RWPE1 (cell line): ENCODE data around the gene EGF.
"Not testable (repeated sequence)": the region's sequence is repeated elsewhere in the genome, so short reads cannot be mapped to it uniquely, and the experiment has no call there.

Experiments
- CTCF ChIA-PET: fragments of 350-600 bp; sonication (Branson Sonifier 250); formaldehyde crosslinking; extraction: SDS; loops from one replicate; lab custom pipeline; 2021; lab: Yijun Ruan, JAX
- POLR2A ChIA-PET: fragments of 400-600 bp; formaldehyde crosslinking; extraction: SDS; loops from one replicate; lab custom pipeline; 2020; ENCODE audit warnings: antibody characterized with exemption; ENCODE audit not compliant: low non-redundant PET; lab: Yijun Ruan, JAX
- DNase-seq: peaks from one replicate; pipeline ENCODE4 v3.0.0; 2012; ENCODE audit warnings: low spot score
- H3K27ac ChIP-seq: fragments of 450-650 bp; 2 replicates; pipeline ENCODE4 v1.5.1; 2017
- TF ChIP-seq, protein P1 (sequence below): fragments of 450-650 bp; conservative IDR thresholded peaks from 2 replicates; pipeline ENCODE4 v1.5.1; 2017; ENCODE audit warnings: low read depth, mild to moderate bottlenecking

The EGF gene

DNA sequence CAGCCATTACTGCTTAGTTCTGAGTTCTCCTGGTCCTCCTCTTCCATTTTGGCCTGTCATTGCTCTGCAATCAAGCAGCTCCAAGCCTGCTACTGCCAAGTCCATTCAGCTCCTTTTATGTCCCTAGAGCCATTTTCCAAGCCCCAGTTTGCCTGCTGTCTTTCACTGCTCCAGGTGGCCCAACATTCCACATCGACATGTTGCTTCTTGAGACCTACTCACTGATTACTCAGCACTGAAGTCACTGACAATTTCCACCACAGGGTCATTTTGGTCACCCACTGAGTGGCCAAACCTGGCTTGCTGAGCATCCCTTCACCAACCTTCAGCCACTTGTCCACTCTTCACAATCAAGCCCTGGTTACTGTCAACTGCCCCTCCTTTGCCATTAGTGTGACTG is 37.6 kb upstream of the EGF start:
- CTCF ChIA-PET = no interaction called here

DNA sequence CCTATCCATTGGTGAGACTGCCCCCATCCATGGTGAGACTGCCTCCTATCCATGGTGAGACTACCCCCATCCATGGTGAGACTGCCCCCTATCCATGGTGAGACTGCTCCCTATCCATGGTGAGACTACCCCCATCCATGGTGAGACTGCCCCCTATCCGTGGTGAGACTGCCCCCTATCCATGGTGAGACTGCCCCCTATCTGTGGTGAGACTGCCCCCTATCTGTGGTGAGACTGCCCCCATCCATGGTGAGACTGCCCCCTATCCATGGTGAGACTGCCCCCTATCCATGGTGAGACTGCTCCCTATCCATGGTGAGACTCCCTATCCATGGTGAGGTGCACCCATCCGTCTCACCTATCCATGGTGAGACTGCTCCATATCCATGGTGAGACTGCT is 37.1 kb upstream of the EGF start:
- CTCF ChIA-PET, H3K27ac ChIP-seq, DNase-seq, POLR2A ChIA-PET: not testable (repeated sequence)

More for the DNA sequence above, 37.6 kb upstream of the EGF start:
- no peak overlapping the region for H3K27ac ChIP-seq
- no peak for DNase-seq
- TF ChIP-seq, protein P1, sequence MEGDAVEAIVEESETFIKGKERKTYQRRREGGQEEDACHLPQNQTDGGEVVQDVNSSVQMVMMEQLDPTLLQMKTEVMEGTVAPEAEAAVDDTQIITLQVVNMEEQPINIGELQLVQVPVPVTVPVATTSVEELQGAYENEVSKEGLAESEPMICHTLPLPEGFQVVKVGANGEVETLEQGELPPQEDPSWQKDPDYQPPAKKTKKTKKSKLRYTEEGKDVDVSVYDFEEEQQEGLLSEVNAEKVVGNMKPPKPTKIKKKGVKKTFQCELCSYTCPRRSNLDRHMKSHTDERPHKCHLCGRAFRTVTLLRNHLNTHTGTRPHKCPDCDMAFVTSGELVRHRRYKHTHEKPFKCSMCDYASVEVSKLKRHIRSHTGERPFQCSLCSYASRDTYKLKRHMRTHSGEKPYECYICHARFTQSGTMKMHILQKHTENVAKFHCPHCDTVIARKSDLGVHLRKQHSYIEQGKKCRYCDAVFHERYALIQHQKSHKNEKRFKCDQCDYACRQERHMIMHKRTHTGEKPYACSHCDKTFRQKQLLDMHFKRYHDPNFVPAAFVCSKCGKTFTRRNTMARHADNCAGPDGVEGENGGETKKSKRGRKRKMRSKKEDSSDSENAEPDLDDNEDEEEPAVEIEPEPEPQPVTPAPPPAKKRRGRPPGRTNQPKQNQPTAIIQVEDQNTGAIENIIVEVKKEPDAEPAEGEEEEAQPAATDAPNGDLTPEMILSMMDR = no peak
- POLR2A ChIA-PET = no interaction called here

DNA sequence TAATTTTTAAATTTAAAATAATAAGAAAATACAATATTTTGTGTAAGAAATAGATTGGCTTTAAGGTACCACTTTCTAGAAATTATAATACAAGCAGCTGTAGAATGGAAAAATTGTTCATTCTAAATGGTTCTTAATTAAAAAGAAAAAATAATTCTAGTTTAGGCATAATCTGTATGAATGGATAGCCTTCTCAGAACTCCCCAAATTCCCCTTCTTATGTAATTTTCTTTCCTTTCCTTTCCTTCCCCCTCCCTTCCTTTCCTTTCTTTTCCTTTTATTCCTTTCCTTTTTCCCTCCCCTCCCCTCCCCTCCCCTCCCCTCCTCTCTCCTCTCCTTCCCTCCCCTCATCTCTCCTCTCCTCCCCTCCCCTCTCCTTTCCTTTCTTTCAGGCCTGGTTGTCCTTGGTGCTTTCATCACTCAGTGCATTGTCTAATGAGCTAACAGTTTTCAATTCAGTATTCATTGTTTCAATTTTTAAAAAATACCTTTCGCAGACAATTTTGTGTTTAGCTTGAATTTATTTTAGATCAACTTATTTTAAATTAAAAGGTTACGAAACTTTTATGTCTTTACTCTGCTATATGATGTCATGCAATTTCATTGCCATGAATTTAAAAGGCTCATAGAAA is 35.9 kb upstream of the EGF start:
- TF ChIP-seq, protein P1 = no peak
- H3K27ac ChIP-seq = no peak overlapping the region
- POLR2A ChIA-PET = no interaction called here
- no peak for DNase-seq
- CTCF ChIA-PET = interaction anchor here (0.5 kb wide), 1 partner anchor 88 kb away, joined by 3 read pairs; no protein-coding TSS in a partner anchor

DNA sequence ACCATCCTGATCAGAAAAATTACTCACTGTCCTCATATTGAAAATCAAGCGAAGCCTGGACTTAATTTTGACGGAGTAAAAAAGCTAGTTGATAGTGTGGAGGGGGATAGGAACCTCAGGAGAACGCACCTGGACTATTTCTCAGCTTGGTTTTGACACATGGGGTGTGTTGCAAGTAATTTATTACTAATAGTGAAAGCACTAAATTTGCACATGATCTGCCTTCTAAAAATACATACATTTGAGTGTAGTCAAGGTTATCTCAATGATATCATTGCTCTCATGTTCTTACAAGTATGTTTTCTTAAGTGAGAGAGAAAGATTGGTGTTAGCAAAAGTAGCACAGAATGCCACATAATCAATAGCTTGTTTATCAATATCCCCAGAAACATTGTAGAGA is 35.3 kb upstream of the EGF start:
- CTCF ChIA-PET = no interaction called here

DNA sequence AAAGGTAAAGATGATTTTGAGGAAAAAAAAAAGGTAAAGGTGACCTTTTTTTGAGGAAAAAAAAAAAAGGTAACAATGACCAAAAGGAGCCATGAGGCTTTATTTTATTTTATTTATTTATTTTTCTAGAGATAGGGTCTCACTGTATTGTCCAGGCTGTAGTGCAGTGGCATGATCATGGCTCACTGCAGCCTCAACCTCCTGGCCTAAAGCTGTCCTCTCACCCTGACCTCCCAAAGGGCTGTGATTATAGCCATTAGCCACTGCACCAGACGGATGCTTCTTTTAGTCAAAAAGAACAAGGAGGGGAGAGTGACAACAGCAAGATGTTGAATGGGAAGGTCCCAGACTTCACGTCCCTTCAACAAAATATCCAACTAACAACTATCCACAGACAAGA is 34.3 kb upstream of the EGF start:
- no peak overlapping the region for H3K27ac ChIP-seq
- POLR2A ChIA-PET = no interaction called here
- CTCF ChIA-PET = no interaction called here
- no peak for DNase-seq
- TF ChIP-seq, protein P1 = no peak

More for the DNA sequence above, 35.3 kb upstream of the EGF start:
- DNase-seq = no peak
- TF ChIP-seq, protein P1 = no peak
- H3K27ac ChIP-seq = no peak overlapping the region
- POLR2A ChIA-PET = no interaction called here

DNA sequence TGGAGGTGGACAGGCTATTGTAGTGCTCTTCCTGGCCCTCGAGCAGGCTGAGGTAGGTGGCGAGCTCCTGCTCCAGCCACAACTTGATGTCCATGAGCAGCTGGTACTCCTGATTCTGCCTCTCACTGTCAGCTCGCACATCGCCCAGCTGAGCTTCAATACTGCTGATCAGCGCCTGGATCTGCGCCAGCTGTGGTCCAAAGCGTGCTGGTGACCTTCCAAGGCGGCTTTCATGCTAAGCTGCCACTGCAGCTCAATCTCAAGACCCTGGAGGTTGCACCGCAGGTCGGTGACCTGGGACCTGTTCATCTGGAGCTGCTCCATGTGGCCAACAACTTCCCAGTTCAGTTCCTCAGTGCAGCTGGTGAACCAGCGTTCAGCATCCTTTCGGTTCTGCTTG is 33.6 kb upstream of the EGF start:
- POLR2A ChIA-PET = no interaction called here
- TF ChIP-seq, protein P1 = no peak
- CTCF ChIA-PET = no interaction called here
- H3K27ac ChIP-seq = no peak overlapping the region
- no peak for DNase-seq

DNA sequence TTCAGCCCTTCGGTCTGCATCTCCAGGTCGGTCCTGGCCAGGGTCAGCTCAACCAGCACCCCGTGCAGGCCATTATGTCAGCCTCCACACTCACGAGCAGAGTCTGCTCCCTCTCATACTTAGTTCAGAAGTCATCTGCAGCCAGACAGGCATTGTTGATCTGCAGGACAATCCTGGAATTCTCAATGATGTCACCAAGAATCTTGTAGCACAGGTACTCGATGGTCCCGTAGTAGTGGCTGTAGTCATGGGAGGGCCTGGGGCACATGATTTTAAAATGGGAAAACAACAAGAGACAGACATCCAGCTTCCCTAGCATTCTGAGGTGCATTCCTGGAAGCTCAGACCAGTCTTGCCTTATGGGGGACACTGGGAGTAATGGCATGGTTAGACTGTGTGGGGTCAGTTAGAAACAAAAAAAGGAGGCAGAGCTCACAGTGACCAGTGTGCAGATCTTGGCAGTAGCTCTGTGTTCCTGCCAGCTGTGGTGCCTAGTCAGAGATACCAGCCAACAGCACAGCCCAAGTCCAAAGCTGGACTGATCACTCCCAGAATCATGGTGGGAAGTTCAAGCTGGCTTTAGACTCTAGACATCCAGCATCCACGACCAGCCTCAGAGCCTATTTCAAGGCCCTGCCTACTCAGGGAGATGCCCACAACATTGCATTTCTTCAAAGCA is 32.9 kb upstream of the EGF start:
- TF ChIP-seq, protein P1 = no peak
- DNase-seq = no peak
- CTCF ChIA-PET = interaction anchor here (0.7 kb wide), 1 partner anchor 32 kb away, joined by 3 read pairs; no protein-coding TSS in a partner anchor
- POLR2A ChIA-PET = no interaction called here
- no peak overlapping the region for H3K27ac ChIP-seq
